Inferior parietal cortex (tissue), 1 donor: ENCODE data around the gene CLCN1.
A peak's percentile ranks its signal among the peaks of the same experiment; 100 is the strongest.

Experiments
- DNase-seq: peaks from one replicate; pipeline ENCODE4 v3.0.0-alpha.2; 2016; ENCODE audit errors: extremely low spot score

The CLCN1 gene

GRCh38 chr7:143363016-143363937, 47.4 kb downstream of the CLCN1 start:
- DNase-seq = no peak

GRCh38 chr7:143367972-143368371, 52.1 kb downstream of the CLCN1 start:
- no peak for DNase-seq

GRCh38 chr7:143368387-143368786, 52.5 kb downstream of the CLCN1 start:
- no peak for DNase-seq

GRCh38 chr7:143369678-143370651, 54.1 kb downstream of the CLCN1 start:
- DNase-seq = no peak

GRCh38 chr7:143372070-143372469, 56.2 kb downstream of the CLCN1 start:
- peak; percentile 82 for DNase-seq

GRCh38 chr7:143373255-143373794, 57.4 kb downstream of the CLCN1 start:
- no peak for DNase-seq

GRCh38 chr7:143374561-143374960, 58.6 kb downstream of the CLCN1 start:
- DNase-seq = no peak

GRCh38 chr7:143375298-143376034, 59.6 kb downstream of the CLCN1 start:
- no peak for DNase-seq

GRCh38 chr7:143376396-143376795, 60.5 kb downstream of the CLCN1 start:
- DNase-seq = no peak

GRCh38 chr7:143379611-143380259, 63.8 kb downstream of the CLCN1 start:
- DNase-seq = no peak

GRCh38 chr7:143380260-143380645, 64.3 kb downstream of the CLCN1 start:
- DNase-seq = peak; percentile 89

- DNase-seq = peak; percentile 70
Measured at GRCh38 chr7:143380646-143381426, 64.9 kb downstream of the CLCN1 start, which contains the start of gene ZYX. ZYX (plus strand) TSS chr7:143381345; CDS start chr7:143381572, 227 bp downstream.

GRCh38 chr7:143381427-143382125, 65.7 kb downstream of the CLCN1 start:
- DNase-seq = no peak

- DNase-seq = no peak
Measured at GRCh38 chr7:143382126-143382790, 66.3 kb downstream of the CLCN1 start.

- DNase-seq = no peak
Measured at GRCh38 chr7:143382791-143383641, 67.1 kb downstream of the CLCN1 start.

GRCh38 chr7:143383642-143383957, 67.7 kb downstream of the CLCN1 start:
- DNase-seq = no peak

- DNase-seq = no peak
Measured at GRCh38 chr7:143384148-143384547, 68.2 kb downstream of the CLCN1 start.
